GM18519 (cell line): ENCODE measurements around the gene CCL3.
A peak's percentile ranks its signal among the peaks of the same experiment; 100 is the strongest.
"Not testable (repeated sequence)": the region's sequence is repeated elsewhere in the genome, so short reads cannot be mapped to it uniquely, and the experiment has no call there.

Experiments
- ATAC-seq: cut with Tn5 transposase; IDR thresholded peaks from one replicate; pipeline ENCODE4 v1.9.1; 2021; ENCODE audit warnings: mild to moderate bottlenecking, moderate library complexity; ENCODE audit not compliant: unreplicated experiment, low FRiP score

The CCL3 gene

GRCh38 chr17:36089888-36090836, at the start of gene CCL3:
Gene CCL3 (minus strand): TSS chr17:36090143. CDS start chr17:36090058, 85 bp downstream.
- peak; percentile 39 for ATAC-seq

- no peak for ATAC-seq
Observed at GRCh38 chr17:36136439-36136838, 46.5 kb upstream of the CCL3 start.

- no peak for ATAC-seq
Observed at GRCh38 chr17:36136036-36136435, 46.1 kb upstream of the CCL3 start.

- ATAC-seq, result no peak
Observed at GRCh38 chr17:36135465-36135864, 45.5 kb upstream of the CCL3 start.

- ATAC-seq, result no peak
Observed at GRCh38 chr17:36133602-36134236, 43.8 kb upstream of the CCL3 start.

- ATAC-seq, result no peak
Observed at GRCh38 chr17:36132421-36132831, 42.5 kb upstream of the CCL3 start.

GRCh38 chr17:36131931-36132330, 42.0 kb upstream of the CCL3 start:
- no peak for ATAC-seq

- ATAC-seq, result no peak
Observed at GRCh38 chr17:36131421-36131820, 41.5 kb upstream of the CCL3 start.

- no peak for ATAC-seq
Observed at GRCh38 chr17:36130346-36130745, 40.4 kb upstream of the CCL3 start.

- no peak for ATAC-seq
Observed at GRCh38 chr17:36129616-36130015, 39.7 kb upstream of the CCL3 start.

- ATAC-seq, result no peak
Observed at GRCh38 chr17:36128411-36128978, 38.6 kb upstream of the CCL3 start.

- no peak for ATAC-seq
Observed at GRCh38 chr17:36127911-36128310, 38.0 kb upstream of the CCL3 start.

GRCh38 chr17:36127199-36127893, 37.4 kb upstream of the CCL3 start:
- ATAC-seq, result no peak

GRCh38 chr17:36124879-36125824, 35.2 kb upstream of the CCL3 start:
- no peak for ATAC-seq

- ATAC-seq, result no peak
Observed at GRCh38 chr17:36123431-36123830, 33.5 kb upstream of the CCL3 start.

- ATAC-seq, result not testable (repeated sequence)
Observed at GRCh38 chr17:36121099-36121498, 31.2 kb upstream of the CCL3 start.

GRCh38 chr17:36120221-36120620, 30.3 kb upstream of the CCL3 start:
- no peak for ATAC-seq

- no peak for ATAC-seq
Observed at GRCh38 chr17:36118477-36119353, 28.8 kb upstream of the CCL3 start.
